Measurements from ENCODE around the gene PPP1R36.

DNA sequence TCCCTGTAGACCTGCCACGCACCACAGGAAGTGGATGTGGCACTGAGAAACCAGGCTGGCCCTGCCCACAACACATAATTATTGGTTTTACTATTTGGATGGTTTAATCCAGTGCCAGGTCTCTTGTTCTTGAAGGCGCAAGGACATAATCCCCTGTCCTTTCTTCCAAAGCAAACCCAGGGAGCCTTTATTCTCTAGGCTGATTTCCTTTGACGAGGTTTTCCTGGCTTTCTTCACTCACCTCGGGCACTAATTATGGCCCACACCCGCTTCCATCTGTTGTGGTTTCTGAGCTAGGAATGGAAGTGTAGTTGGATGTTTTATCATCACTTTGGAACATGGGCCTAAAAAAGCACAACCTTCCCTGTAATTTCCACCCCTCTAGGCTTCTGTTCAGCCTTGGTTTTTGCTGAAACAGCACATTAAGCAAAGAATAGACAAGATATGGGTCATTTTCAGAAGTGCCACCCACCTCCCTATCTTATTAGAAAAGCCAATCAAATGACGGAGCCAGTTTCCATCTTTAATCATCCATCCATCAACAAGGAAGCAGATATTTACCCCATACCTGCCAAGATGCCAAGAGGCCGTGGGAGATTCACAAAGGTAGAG, 73.9 kb downstream of the PPP1R36 start:
- TF ChIP-seq CTCF (IDR thresholded peaks at IDR 0.05) (no peak), POLR2A (IDR thresholded peaks at IDR 0.05) (no peak)

Measured in tibial nerve (tissue), 3 donors.